HFFc6 (cell line): ENCODE results near the gene GCH1. TPM values are rescaled to one million over a fixed set of nuclear protein-coding genes. Genes with fewer than 3 reads are reported as not detected.
"Not testable (repeated sequence)": the region's sequence is repeated elsewhere in the genome, so short reads cannot be mapped to it uniquely, and the experiment has no call there.

Experiments used
- DNase-seq: peaks from one replicate; pipeline ENCODE4 v3.0.0-alpha.2; 2018
- H3K27ac Mint-ChIP-seq: 2 replicates; pipeline ENCODE4 v1.8.0; 2020; ENCODE audit warnings: mild to moderate bottlenecking, mixed read lengths
- H3K27me3 Mint-ChIP-seq: 2 replicates; pipeline ENCODE4 v1.8.0; 2021; ENCODE audit warnings: mild to moderate bottlenecking, moderate library complexity, mixed read lengths; ENCODE audit not compliant: insufficient read depth
- H3K36me3 Mint-ChIP-seq: 2 replicates; pipeline ENCODE4 v1.8.0; 2021; ENCODE audit warnings: low read depth, mixed read lengths
- H3K4me1 Mint-ChIP-seq: 2 replicates; pipeline ENCODE4 v1.8.0; 2020; ENCODE audit warnings: low read depth, mixed read lengths
- H3K4me3 Mint-ChIP-seq: 2 replicates; pipeline ENCODE4 v1.8.0; 2020; ENCODE audit warnings: mild to moderate bottlenecking, moderate library complexity, mixed read lengths
- H3K9me3 Mint-ChIP-seq: 2 replicates; pipeline ENCODE4 v1.8.0; 2020; ENCODE audit warnings: mild to moderate bottlenecking, mixed read lengths
- total RNA-seq, 6 experiments: library from RNA; stranded (reverse); fragmentation: NEBNext Ultra II Directional; extraction: Animal tissue kit (Norgen Biotek cat#: 25700); gene quantifications; 2 replicates in 1 of 6; 3 replicates in 5 of 6; pipeline ENCODE4 v1.2.3, GENCODE V29; 2021
- TF ChIP-seq, protein P1 (sequence below): fragments of 200-600 bp; sonication (generic); IDR thresholded peaks from 2 replicates; pipeline ENCODE4 v1.5.0; 2021; ENCODE audit warnings: antibody characterized with exemption, mild to moderate bottlenecking

Gene GCH1
- total RNA-seq, 6 experiments from 2014 or later: 0.20 to 0.45 (median 0.31) TPM

DNA sequence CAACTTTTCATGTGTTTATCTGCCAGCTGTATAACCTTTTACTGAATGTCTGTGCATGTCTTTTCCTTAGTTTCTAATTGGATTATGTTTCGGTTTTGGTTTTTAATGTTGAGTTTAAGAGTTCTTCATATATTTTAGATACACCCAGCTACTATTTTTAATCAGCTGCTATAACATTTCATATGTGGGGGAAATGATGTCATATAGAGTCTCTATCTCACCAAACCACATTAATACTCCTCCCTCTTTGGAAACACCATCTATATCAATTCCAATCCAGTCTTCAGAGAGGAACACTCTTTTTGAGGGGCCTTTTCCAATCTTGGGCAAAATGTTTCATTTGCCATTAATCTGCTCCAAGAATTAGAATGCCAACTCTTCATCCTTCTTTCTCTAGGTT is 28.5 kb upstream of the GCH1 start:
- peaks cover 9% of the 10 kb centered on the region; the same call in 1 of the 2 replicates for H3K4me1 Mint-ChIP-seq
- TF ChIP-seq, protein P1, sequence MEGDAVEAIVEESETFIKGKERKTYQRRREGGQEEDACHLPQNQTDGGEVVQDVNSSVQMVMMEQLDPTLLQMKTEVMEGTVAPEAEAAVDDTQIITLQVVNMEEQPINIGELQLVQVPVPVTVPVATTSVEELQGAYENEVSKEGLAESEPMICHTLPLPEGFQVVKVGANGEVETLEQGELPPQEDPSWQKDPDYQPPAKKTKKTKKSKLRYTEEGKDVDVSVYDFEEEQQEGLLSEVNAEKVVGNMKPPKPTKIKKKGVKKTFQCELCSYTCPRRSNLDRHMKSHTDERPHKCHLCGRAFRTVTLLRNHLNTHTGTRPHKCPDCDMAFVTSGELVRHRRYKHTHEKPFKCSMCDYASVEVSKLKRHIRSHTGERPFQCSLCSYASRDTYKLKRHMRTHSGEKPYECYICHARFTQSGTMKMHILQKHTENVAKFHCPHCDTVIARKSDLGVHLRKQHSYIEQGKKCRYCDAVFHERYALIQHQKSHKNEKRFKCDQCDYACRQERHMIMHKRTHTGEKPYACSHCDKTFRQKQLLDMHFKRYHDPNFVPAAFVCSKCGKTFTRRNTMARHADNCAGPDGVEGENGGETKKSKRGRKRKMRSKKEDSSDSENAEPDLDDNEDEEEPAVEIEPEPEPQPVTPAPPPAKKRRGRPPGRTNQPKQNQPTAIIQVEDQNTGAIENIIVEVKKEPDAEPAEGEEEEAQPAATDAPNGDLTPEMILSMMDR: no peak
- no peaks in the 10 kb centered on the region for H3K36me3 Mint-ChIP-seq
- H3K9me3 Mint-ChIP-seq: no peaks in the 10 kb centered on the region
- H3K4me3 Mint-ChIP-seq: no peak overlapping the region
- no peaks in the 10 kb centered on the region for H3K27me3 Mint-ChIP-seq
- H3K27ac Mint-ChIP-seq: no peak overlapping the region
- no peak for DNase-seq

DNA sequence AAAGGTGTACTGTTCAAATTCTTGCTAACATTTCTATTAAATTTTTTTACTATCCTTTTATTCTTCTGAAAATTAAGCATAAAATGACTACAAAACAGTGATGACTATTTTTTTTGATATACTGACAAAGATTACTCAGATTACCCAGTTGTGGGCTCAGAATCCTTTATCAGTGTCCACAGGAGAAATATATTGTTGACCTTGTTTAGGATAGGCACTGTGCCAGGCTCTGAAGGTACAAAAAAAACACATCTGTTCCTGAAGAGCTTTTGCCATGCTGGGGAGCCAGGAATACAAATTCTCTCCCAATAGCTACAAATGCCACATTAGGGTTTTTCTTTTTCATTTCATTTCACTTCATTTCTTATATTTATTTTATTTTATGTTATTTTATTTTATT is 26.9 kb upstream of the GCH1 start:
- Mint-ChIP-seq H3K27ac (no peak overlapping the region), H3K36me3 (no peaks in the 10 kb centered on the region), H3K4me1 (0 out of 2 replicates have a peak, but pooled peaks cover 7% of the 10 kb centered on the region), H3K4me3 (no peak overlapping the region), H3K27me3 (no peaks in the 10 kb centered on the region), H3K9me3 (no peaks in the 10 kb centered on the region)
- TF ChIP-seq, protein P1: no peak
- DNase-seq: no peak

DNA sequence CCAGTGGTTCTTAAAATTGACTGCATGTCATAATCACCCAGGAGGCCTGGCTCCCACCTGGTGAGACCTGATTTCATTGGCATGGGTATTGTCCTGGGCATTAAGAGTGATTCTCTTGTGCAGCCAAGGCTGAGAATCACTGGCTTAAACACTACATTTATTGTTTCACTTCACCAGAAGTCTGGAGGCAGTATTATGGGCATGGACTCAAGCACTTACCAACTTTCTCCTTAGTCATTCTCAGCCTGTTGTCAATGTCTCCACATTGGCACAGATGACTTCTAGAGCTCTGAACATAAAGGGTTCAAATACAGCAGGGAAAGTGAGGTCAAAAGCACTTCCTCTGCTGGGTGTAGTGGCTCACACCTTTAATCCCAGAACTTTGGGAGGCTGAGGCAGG is 25.6 kb upstream of the GCH1 start:
- Mint-ChIP-seq H3K4me1 (0 out of 2 replicates have a peak, but pooled peaks cover 7% of the 10 kb centered on the region), H3K27ac (no peak overlapping the region), H3K27me3 (no peaks in the 10 kb centered on the region), H3K4me3 (no peak overlapping the region), H3K9me3 (no peaks in the 10 kb centered on the region), H3K36me3 (no peaks in the 10 kb centered on the region)
- TF ChIP-seq, protein P1: no peak
- DNase-seq: no peak

DNA sequence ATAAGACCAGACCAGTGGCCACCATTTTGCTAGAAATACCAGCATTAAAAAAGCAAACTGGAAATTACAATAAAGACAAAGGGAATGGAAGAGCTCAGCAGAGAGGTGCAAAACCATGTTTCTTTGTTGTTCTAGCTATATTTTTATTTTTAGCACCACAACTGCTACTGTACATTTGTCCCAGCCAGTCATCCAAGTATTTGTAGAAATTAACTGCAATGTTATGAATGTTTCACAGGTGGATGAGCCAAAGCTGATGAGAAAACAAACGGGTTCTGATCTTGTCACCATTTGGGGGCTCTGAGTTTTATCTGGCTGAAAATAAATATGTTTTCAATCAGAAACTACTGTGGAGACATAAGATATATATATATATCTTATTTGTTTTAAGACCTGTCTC is 24.9 kb upstream of the GCH1 start:
- Mint-ChIP-seq H3K4me3 (no peak overlapping the region), H3K36me3 (no peaks in the 10 kb centered on the region), H3K27ac (no peak overlapping the region), H3K9me3 (no peaks in the 10 kb centered on the region), H3K4me1 (0 out of 2 replicates have a peak, but pooled peaks cover 7% of the 10 kb centered on the region), H3K27me3 (no peaks in the 10 kb centered on the region)
- DNase-seq: no peak
- TF ChIP-seq, protein P1: no peak

DNA sequence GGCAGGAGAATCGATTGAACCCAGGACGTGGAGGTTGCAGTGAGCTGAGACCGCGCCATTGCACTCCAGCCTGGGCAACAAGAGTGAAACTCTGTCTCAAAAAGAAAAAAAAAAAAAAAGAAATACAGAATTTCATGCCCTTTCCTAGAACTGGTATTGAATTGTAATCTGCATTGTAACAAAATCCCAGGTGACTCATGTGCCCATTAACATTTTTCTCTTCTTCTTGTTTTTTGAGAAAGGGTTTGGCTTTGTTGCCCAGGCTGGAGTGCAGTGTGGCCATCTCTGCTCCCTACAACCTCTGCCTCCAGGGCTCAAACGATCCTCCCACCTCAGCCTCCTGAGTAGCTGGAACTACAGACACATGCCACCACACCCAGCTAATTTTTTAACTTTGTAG is 23.9 kb upstream of the GCH1 start:
- H3K27me3 Mint-ChIP-seq, H3K36me3 Mint-ChIP-seq, H3K27ac Mint-ChIP-seq, DNase-seq, H3K4me3 Mint-ChIP-seq, H3K9me3 Mint-ChIP-seq, H3K4me1 Mint-ChIP-seq: not testable (repeated sequence)

DNA sequence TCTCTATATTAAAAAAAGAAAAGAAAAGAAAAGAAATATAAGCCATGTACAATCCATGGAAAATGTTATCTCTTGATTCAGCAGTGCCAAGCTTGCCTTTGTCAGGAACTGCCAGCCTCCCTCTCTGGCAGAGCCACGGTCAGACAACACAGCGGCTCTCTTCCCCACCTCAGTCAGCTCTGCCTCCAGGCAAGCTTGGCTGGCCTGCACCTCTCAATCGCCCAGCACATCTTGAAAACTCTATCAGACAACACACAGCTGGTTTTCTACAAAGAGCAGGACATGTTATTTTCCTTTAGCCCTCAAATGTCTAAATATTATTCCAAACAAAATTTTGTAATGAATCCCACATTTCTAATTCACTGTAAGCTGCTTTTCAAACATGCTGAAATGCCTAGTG is 20.0 kb upstream of the GCH1 start:
- Mint-ChIP-seq H3K9me3 (no peaks in the 10 kb centered on the region), H3K4me3 (no peak overlapping the region), H3K27me3 (no peaks in the 10 kb centered on the region), H3K36me3 (no peaks in the 10 kb centered on the region), H3K4me1 (0 out of 2 replicates have a peak, but pooled peaks cover 7% of the 10 kb centered on the region), H3K27ac (no peak overlapping the region)
- no peak for DNase-seq
- TF ChIP-seq, protein P1: no peak
